Measurements from ENCODE around the gene TBCK. TPM values are rescaled to one million over a fixed set of nuclear protein-coding genes. Genes with fewer than 3 reads are reported as not detected.

TBCK gene
- total and polyA plus RNA-seq, 2 of the 13 experiments (the other 11 are each of a cell fraction or from before 2014, with no cell fraction given): 51.0 to 62.4 TPM

- Histone ChIP-seq H3K4me1 (ENCODE audit: insufficient read depth, low read length) (no peaks in the 10 kb centered on the region), H2AFZ (ENCODE audit: low read length) (no peak overlapping the region), H3K79me2 (ENCODE audit: insufficient read depth, low read length) (no peaks in the 10 kb centered on the region), H3K27ac (ENCODE audit: extremely low read length, insufficient read depth, low read length) (no peak overlapping the region), H3K36me3 (replicated peaks in 1 of 2; ENCODE audit: control insufficient read depth in 1 of 2, insufficient read depth in 2 of 2, low read length in 2 of 2) (no peaks in the 10 kb centered on the region), H3K9ac (ENCODE audit: insufficient read depth, low read depth, low read length) (no peak overlapping the region), H3K4me3 (replicated peaks in 1 of 3; ENCODE audit: insufficient read depth in 1 of 3, low read depth in 2 of 3, low read length in 3 of 3) (no peak overlapping the region), H3K27me3 (ENCODE audit: control insufficient read depth in 1 of 2, insufficient read depth in 2 of 2, low read length in 2 of 2) (no peaks in the 10 kb centered on the region), H3K4me2 (ENCODE audit: low read depth, low read length) (no peak overlapping the region), H3K9me3 (ENCODE audit: low read length) (peaks cover 21% of the 10 kb centered on the region), H4K20me1 (ENCODE audit: insufficient read depth, low read length) (no peaks in the 10 kb centered on the region)
- CTCF ChIA-PET (ENCODE audit: low intra/inter-chr PET ratio, low total read pairs): no interaction called here
- BruUV-seq (replicated peaks): no TSS peak
- 97% methylated on average over 1 of the region's 1 CpG for WGBS (ENCODE audit: low lambda C conversion rate)
- TF ChIP-seq HNRNPL (IDR thresholded peaks at IDR 0.05; ENCODE audit: low read depth, low read length) (no peak), ZNF160 (CRISPR knock-in tag; IDR thresholded peaks at IDR 0.05) (peak; percentile 94)
- ATAC-seq (no peak), FAIRE-seq (no peak), DNase-seq (ENCODE audit: low spot score) (no peak)
- POLR2A ChIA-PET: no interaction called here
- intact Hi-C loops (cut with micrococcal nuclease; ENCODE audit: unreplicated experiment): no loop called here
- in situ Hi-C loops (cut with HindIII; ENCODE audit: extremely low pct_ligation_motif_present, low pct_unique_long_range_greater_than_20kb): no loop called here
Measured at GRCh38 chr4:106011387-106011786, 304.6 kb downstream of the TBCK start.

- TF ChIP-seq ZNF703 (CRISPR knock-in tag; IDR thresholded peaks at IDR 0.05; ENCODE audit: borderline replicate concordance): no peak
- no peak for TF ChIP-seq ATRX (CRISPR knock-in tag; IDR thresholded peaks at IDR 0.05; ENCODE audit: borderline replicate concordance)
- no peak for TF ChIP-seq ZNF414 (CRISPR knock-in tag; IDR thresholded peaks at IDR 0.05)
- no peak for TF ChIP-seq MLX (CRISPR knock-in tag; IDR thresholded peaks at IDR 0.05)
- no peak overlapping the region for H3K4me2 ChIP-seq (ENCODE audit: low read depth, low read length)
- H3K9ac ChIP-seq (ENCODE audit: insufficient read depth, low read depth, low read length): no peak overlapping the region
- DNase-seq (ENCODE audit: low spot score): no peak
- no peaks in the 10 kb centered on the region for H4K20me1 ChIP-seq (ENCODE audit: insufficient read depth, low read length)
- ChIA-PET POLR2A (no interaction called here), CTCF (ENCODE audit: low intra/inter-chr PET ratio, low total read pairs) (no interaction called here)
- no peaks in the 10 kb centered on the region for H3K27me3 ChIP-seq (ENCODE audit: control insufficient read depth in 1 of 2, insufficient read depth in 2 of 2, low read length in 2 of 2)
- no TSS peak for BruUV-seq (replicated peaks)
- H3K27ac ChIP-seq (ENCODE audit: extremely low read length, insufficient read depth, low read length): no peak overlapping the region
- no peaks in the 10 kb centered on the region for H3K4me1 ChIP-seq (ENCODE audit: insufficient read depth, low read length)
- intact Hi-C loops (cut with micrococcal nuclease; ENCODE audit: unreplicated experiment) (no loop called here), in situ Hi-C loops (cut with HindIII; ENCODE audit: extremely low pct_ligation_motif_present, low pct_unique_long_range_greater_than_20kb) (no loop called here)
- H3K36me3 ChIP-seq (replicated peaks in 1 of 2; ENCODE audit: control insufficient read depth in 1 of 2, insufficient read depth in 2 of 2, low read length in 2 of 2): no peaks in the 10 kb centered on the region
- no peak overlapping the region for H2AFZ ChIP-seq (ENCODE audit: low read length)
- FAIRE-seq: no peak
- peaks cover 21% of the 10 kb centered on the region for H3K9me3 ChIP-seq (ENCODE audit: low read length)
- H3K4me3 ChIP-seq (replicated peaks in 1 of 3; ENCODE audit: insufficient read depth in 1 of 3, low read depth in 2 of 3, low read length in 3 of 3): no peak overlapping the region
- no peaks in the 10 kb centered on the region for H3K79me2 ChIP-seq (ENCODE audit: insufficient read depth, low read length)
- no peak for ATAC-seq
- 26% methylated on average over 2 of the region's 2 CpGs for WGBS (ENCODE audit: low lambda C conversion rate)
Measured at GRCh38 chr4:106010761-106011160, 305.2 kb downstream of the TBCK start.
